Kidney epithelial cell (primary cell): Measurements from ENCODE around the gene MANBA. TPM values are rescaled to one million over a fixed set of nuclear protein-coding genes. Genes with fewer than 3 reads are reported as not detected.
"Not testable (repeated sequence)": the region's sequence is repeated elsewhere in the genome, so short reads cannot be mapped to it uniquely, and the experiment has no call there.

Source experiments
- DNase-seq: peaks from one replicate; pipeline ENCODE4 v3.0.0-alpha.2; 2010; ENCODE audit warnings: low read depth
- H3K27me3 ChIP-seq: 2 replicates; pipeline ENCODE4 v1.6.0; 2011; ENCODE audit warnings: low read length; ENCODE audit not compliant: control insufficient read depth, insufficient read depth
- H3K36me3 ChIP-seq: 2 replicates; pipeline ENCODE4 v1.5.1; 2011; ENCODE audit warnings: low read length; ENCODE audit not compliant: control insufficient read depth, insufficient read depth
- H3K4me3 ChIP-seq: 2 replicates; pipeline ENCODE4 v1.5.1; 2011; ENCODE audit warnings: low read depth, mild to moderate bottlenecking, control low read depth, low read length
- total RNA-seq: library from RNA; depleted of rRNA; stranded (reverse); fragments of >200 nt; gene quantifications from 2 replicates; pipeline ENCODE4 v1.2.3, GENCODE V29; 2015
- TF ChIP-seq, protein P1 (sequence below): IDR thresholded peaks from 2 replicates; pipeline ENCODE4 v1.5.1; 2011; ENCODE audit warnings: mild to moderate bottlenecking, moderate library complexity, low read length, control low read depth, inconsistent platforms; ENCODE audit not compliant: insufficient read depth, poor library complexity, severe bottlenecking

MANBA gene
- total RNA-seq, 1 donor from 2014 or later = 14.7 TPM

DNA sequence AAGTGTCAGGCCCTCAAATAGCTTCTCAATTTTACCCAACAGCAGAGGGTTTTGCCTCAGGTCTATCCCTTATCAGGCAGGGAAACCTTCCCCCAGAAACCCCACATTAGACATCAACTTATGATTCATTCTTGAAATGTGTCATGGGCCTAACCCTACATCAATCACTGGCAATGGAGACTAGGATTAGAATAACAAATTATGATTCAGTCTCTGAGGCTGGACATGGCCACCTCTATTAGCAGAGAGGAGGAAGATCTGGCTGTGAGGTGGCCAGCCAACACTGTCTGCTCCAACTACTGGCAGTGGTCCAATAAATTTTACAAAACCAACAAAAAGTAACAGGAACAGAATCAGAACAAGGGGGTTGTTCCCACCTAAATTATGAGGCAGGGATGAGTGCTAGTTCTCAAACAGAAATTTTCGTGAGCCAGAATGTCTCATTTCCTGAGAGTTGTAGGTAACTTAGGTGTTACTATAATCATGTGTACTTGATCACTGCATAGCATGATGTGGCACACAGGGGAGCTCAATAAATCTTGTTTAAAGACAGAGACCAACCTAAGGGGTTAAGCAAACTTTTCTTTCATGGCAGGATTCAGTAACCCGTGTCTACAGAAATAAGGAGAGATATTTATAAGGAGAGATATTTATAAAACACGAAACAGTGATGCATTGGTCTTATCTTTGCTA lies 132.8 kb downstream of the MANBA start:
- no peaks in the 10 kb centered on the region for H3K27me3 ChIP-seq
- H3K4me3 ChIP-seq = no peak overlapping the region
- peak; percentile 45 for DNase-seq
- TF ChIP-seq, protein P1, sequence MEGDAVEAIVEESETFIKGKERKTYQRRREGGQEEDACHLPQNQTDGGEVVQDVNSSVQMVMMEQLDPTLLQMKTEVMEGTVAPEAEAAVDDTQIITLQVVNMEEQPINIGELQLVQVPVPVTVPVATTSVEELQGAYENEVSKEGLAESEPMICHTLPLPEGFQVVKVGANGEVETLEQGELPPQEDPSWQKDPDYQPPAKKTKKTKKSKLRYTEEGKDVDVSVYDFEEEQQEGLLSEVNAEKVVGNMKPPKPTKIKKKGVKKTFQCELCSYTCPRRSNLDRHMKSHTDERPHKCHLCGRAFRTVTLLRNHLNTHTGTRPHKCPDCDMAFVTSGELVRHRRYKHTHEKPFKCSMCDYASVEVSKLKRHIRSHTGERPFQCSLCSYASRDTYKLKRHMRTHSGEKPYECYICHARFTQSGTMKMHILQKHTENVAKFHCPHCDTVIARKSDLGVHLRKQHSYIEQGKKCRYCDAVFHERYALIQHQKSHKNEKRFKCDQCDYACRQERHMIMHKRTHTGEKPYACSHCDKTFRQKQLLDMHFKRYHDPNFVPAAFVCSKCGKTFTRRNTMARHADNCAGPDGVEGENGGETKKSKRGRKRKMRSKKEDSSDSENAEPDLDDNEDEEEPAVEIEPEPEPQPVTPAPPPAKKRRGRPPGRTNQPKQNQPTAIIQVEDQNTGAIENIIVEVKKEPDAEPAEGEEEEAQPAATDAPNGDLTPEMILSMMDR = no peak
- H3K36me3 ChIP-seq = peaks cover 1% of the 10 kb centered on the region

DNA sequence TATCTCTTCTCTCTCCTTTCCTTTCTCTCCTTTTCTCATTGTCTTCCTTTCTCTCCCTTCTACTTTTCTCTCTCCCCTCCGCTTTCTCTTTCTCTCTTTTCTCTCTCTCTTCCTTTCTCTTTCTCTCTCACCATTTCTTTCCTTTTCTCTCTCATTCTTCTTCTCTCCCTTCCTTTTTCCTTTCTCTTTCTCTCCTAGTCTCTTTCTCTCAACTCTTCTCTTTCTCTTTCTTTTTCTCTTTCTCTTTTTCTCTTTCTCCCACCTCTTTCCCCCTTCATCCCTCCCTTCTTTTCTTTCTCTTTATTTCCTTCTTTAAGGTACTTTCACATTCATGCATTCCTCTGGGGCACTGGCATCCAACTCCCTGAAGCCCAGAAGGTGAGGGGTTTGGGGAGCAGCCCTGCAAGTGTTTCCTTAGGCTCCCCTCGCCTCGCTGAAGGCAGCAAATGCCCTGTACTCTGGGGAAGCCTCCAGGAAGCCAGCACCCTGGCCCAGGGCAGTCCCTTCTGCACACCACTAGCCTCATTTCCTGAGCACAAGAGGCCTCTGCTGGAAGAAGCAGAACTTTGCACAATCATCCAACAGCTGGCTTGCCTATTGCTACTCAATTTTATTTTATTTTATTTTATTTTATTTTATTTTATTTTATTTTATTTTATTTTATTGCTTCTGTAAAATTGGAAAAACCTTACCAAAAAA lies 135.4 kb downstream of the MANBA start:
- no peaks in the 10 kb centered on the region for H3K36me3 ChIP-seq
- no peak for DNase-seq
- H3K4me3 ChIP-seq = no peak overlapping the region
- TF ChIP-seq, protein P1 = peak; percentile 36
- no peaks in the 10 kb centered on the region for H3K27me3 ChIP-seq

DNA sequence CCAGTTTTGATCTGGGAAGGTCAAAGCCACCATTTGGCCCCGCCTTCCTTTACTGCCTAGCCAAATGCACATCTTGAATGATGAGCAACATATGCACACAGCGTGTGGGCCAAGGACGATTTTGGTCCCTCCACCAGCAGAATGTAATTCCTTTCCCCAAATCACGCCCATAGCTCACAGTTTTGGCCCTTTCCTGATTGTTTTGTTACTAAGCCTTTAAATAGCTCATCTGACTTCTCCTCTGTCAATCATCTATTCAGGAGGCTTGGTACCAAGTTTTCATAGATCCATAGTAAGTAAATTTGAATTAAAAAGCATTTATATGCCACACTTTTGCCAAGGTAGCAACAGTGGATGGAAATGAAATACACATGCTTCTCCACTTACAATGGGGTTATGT lies 136.3 kb downstream of the MANBA start:
- no peaks in the 10 kb centered on the region for H3K36me3 ChIP-seq
- no peak overlapping the region for H3K4me3 ChIP-seq
- H3K27me3 ChIP-seq = no peaks in the 10 kb centered on the region
- TF ChIP-seq, protein P1 = no peak
- DNase-seq = no peak

DNA sequence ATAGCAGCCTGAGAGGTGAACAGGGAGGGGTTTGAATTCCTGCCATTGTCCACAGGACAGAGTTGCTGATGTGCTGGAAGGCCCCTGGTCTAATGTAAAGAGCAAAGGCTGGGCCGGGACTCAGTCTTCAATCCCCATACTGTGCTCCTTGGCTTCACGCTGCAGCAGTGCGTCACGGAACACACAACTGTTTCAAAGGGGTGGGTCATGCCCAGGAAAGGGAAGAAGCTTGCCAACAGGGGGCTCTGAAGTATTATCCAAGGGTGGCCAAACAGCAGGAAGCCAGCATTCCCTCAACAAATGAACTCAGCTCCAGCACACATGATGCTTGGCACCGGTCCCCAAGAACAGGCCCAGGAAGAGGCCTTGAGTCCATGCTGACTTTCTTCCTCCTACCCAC lies 137.1 kb downstream of the MANBA start:
- TF ChIP-seq, protein P1 = peak; percentile 40
- H3K36me3 ChIP-seq = no peaks in the 10 kb centered on the region
- H3K4me3 ChIP-seq = no peak overlapping the region
- no peak for DNase-seq
- H3K27me3 ChIP-seq = no peaks in the 10 kb centered on the region

DNA sequence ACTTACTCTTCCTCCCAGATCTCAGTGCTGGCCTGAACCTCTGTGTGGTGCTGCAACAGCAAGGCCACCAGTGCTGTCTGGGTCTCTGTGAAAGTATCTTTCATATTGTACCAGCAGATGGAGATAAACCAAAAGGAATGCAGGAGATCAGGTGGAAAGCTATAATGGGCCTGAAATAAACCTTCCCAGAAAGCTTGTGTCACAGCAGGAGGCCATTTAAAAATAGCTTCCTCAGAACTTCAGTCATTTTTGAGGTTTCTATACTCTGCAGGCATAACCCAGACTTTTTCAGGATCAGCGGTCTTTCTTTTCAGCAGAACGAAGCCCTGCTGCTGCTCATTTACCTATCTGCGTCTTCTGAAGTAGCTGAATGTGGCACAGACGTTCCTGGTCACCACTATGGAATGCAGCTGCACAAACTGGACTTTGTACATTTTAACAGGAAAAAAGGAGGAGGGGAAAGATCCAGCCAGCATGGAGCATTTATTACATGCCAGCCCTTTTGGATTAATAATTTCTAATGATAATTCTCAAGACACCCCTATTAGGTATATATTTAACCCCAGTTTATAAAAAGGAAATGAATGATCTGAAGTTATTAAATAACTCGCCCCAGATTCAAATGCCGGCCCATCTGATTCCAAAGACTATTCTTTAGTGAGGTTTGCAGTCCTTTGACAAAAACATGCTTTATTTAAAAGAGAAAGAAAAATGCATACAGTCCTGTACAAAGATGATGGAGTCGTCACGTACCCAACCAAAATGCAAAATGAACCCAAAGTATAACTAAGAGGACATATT lies 139.9 kb downstream of the MANBA start:
- DNase-seq = peak; percentile 69
- H3K4me3 ChIP-seq = no peak overlapping the region
- no peaks in the 10 kb centered on the region for H3K36me3 ChIP-seq
- no peaks in the 10 kb centered on the region for H3K27me3 ChIP-seq
- TF ChIP-seq, protein P1 = peak; percentile 58

DNA sequence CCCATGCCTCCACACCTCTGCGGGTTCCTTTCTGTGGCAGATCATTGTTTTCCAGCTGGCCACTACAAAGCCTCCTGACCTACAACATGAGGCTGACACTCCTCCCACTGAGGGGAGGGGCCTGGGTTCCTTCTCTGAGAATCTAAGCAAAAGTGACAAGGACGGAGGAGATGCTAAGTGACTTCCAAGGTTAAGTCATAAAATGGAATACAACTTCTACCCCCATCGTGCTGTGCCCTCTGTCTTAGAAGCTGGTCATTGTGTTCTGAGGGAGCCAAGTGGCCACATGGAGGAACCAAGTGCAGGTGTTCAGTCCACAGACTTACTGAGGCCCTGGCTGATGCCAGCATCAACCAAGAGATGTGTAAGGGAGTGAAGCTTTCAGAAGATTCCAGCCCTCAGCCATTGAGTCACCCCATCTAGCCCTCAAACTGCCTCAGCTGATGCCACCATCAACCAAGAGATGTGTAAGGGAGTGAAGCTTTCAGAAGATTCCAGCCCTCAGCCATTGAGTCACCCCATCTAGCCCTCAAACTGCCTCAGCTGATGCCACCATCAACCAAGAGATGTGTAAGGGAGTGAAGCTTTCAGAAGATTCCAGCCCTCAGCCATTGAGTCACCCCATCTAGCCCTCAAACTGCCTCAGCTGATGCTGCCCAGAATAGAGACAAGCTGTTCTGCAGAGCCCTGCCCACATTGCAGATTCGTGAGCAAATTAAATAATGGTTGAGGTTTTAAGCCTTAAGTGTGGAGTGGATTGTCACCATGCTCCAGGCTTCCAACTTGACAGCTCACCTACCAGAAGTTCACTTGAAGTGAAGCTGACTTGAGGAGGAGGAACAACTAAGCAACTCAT lies 140.8 kb downstream of the MANBA start:
- H3K4me3 ChIP-seq, DNase-seq, H3K36me3 ChIP-seq, H3K27me3 ChIP-seq: not testable (repeated sequence)

DNA sequence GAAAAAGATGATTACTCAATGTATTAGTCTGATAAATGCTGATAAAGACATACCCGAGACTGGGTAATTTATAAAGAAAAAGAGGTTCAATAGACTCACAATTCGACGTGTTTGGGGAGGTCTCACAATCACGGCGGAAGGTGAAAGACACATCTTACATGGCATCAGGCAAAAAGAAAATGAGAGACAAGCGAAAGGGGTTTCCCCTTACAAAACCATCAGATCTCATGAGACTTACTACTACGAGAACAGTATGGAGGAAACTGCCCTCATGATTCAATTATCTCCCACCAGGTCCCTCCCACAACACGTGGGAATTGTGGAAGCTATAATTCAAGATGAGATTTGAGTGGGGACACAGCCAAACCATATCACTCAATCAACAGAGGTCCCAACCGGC lies 141.7 kb downstream of the MANBA start:
- not testable (repeated sequence) for DNase-seq, H3K27me3 ChIP-seq, H3K36me3 ChIP-seq, H3K4me3 ChIP-seq
